HG03066 (cell line): ENCODE data around the gene CSAG2.
"Not testable (repeated sequence)": the region's sequence is repeated elsewhere in the genome, so short reads cannot be mapped to it uniquely, and the experiment has no call there.

Experiments used
- ATAC-seq: cut with Tn5 transposase; IDR thresholded peaks from one replicate; pipeline ENCODE4 v1.9.1; 2021; ENCODE audit warnings: low read depth; ENCODE audit not compliant: unreplicated experiment

The CSAG2 gene

GRCh38 chrX:152709173-152709572 is at the start of gene CSAG2:
Gene CSAG2, minus strand, starts transcription at chrX:152709273. Its CDS starts 161 bp downstream, at chrX:152709112.
- ATAC-seq: not testable (repeated sequence)

GRCh38 chrX:152754871-152755270 is 45.8 kb upstream of the CSAG2 start:
- ATAC-seq: not testable (repeated sequence)

- not testable (repeated sequence) for ATAC-seq
Measured at GRCh38 chrX:152753686-152754650, 44.9 kb upstream of the CSAG2 start, which contains the start of gene MAGEA2. Gene MAGEA2, minus strand, starts transcription at chrX:152753842. Its CDS starts 2,479 bp downstream, at chrX:152751363.

GRCh38 chrX:152738560-152738959 is 29.5 kb upstream of the CSAG2 start:
- ATAC-seq: no peak

- ATAC-seq: not testable (repeated sequence)
Measured at GRCh38 chrX:152736528-152736927, 27.5 kb upstream of the CSAG2 start.

GRCh38 chrX:152735860-152736511 is 26.9 kb upstream of the CSAG2 start:
- ATAC-seq: no peak

GRCh38 chrX:152735101-152735500 is 26.0 kb upstream of the CSAG2 start:
- ATAC-seq: no peak

GRCh38 chrX:152734143-152734858 is 25.2 kb upstream of the CSAG2 start:
- not testable (repeated sequence) for ATAC-seq

GRCh38 chrX:152733261-152733975 is 24.3 kb upstream of the CSAG2 start, which contains the start of the genes CSAG1 and MAGEA12:
Gene CSAG1, minus strand, starts transcription at chrX:152733721. Its CDS starts 1,261 bp downstream, at chrX:152732460.
Gene MAGEA12, plus strand, starts transcription at chrX:152733757. Its CDS starts 2,405 bp downstream, at chrX:152736162.
- ATAC-seq: no peak

GRCh38 chrX:152725409-152725808 is 16.3 kb upstream of the CSAG2 start:
- no peak for ATAC-seq

- ATAC-seq: not testable (repeated sequence)
Measured at GRCh38 chrX:152713815-152714787, 5.0 kb upstream of the CSAG2 start, which contains the start of gene MAGEA2B. Gene MAGEA2B, plus strand, starts transcription at chrX:152714628. Its CDS starts 2,479 bp downstream, at chrX:152717107.

- not testable (repeated sequence) for ATAC-seq
Measured at GRCh38 chrX:152713195-152713594, 4.1 kb upstream of the CSAG2 start.

GRCh38 chrX:152706500-152706899 is 2.6 kb downstream of the CSAG2 start:
- not testable (repeated sequence) for ATAC-seq

GRCh38 chrX:152700390-152700789 is 8.7 kb downstream of the CSAG2 start:
- ATAC-seq: not testable (repeated sequence)

- not testable (repeated sequence) for ATAC-seq
Measured at GRCh38 chrX:152697952-152698931, 10.8 kb downstream of the CSAG2 start, which contains the start of gene MAGEA3. Gene MAGEA3, plus strand, starts transcription at chrX:152698794. Its CDS starts 2,039 bp downstream, at chrX:152700833.

- ATAC-seq: peak; percentile 65
Measured at GRCh38 chrX:152681012-152681411, 28.1 kb downstream of the CSAG2 start.

GRCh38 chrX:152674652-152675051 is 34.4 kb downstream of the CSAG2 start:
- ATAC-seq: not testable (repeated sequence)
